ENCODE results near the gene DOCK8. TPM values are rescaled to one million over a fixed set of nuclear protein-coding genes. Genes with fewer than 3 reads are reported as not detected.

DOCK8 gene
- total and polyA plus RNA-seq, 2 of the 4 experiments (the other 2 are of a cell fraction), result not detected

- intact Hi-C loops (cut with micrococcal nuclease) (no loop called here), in situ Hi-C loops (cut with MboI; ENCODE audit: low sequenced_read_pairs) (no loop called here), dilution Hi-C loops (cut with HindIII; ENCODE audit: low sequenced_read_pairs, unreplicated experiment) (no loop called here)
- Histone ChIP-seq H3K4me3 (ENCODE audit: insufficient read depth, low read depth, low read length) (no peak overlapping the region), H3K4me1 (ENCODE audit: control insufficient read depth, insufficient read depth, low read length) (no peaks in the 10 kb centered on the region), H3K4ac (ENCODE audit: low read depth, low read length) (no peak overlapping the region), H3K79me1 (ENCODE audit: low read depth in 1 of 2, low read length in 2 of 2) (no peaks in the 10 kb centered on the region), H3K9ac (ENCODE audit: low read depth, low read length) (no peak overlapping the region), H2AFZ (replicated peaks; ENCODE audit: low read length, poor library complexity) (no peak overlapping the region), H3K36me3 (ENCODE audit: control insufficient read depth, insufficient read depth, low read length) (no peaks in the 10 kb centered on the region), H3K18ac (ENCODE audit: low read depth, low read length) (no peak overlapping the region), H4K8ac (ENCODE audit: low read depth in 2 of 2, low read length in 2 of 2) (no peak overlapping the region), H2BK120ac (ENCODE audit: low read depth, low read length) (no peak overlapping the region), H2BK20ac (ENCODE audit: low read depth, low read length) (no peak overlapping the region), H4K20me1 (ENCODE audit: insufficient read depth, low read length) (no peaks in the 10 kb centered on the region), H4K5ac (ENCODE audit: low read depth, low read length) (no peak overlapping the region), H3K23ac (ENCODE audit: low read depth, low read length) (no peak overlapping the region), H4K91ac (ENCODE audit: insufficient read depth, low read depth, low read length) (no peak overlapping the region), H3K27ac (ENCODE audit: insufficient read depth, low read length) (no peak overlapping the region), H3K56ac (ENCODE audit: extremely low read depth, insufficient read depth, low read length) (no peak overlapping the region), H2AK9ac (replicated peaks; ENCODE audit: low read depth, low read length, poor library complexity) (no peak overlapping the region), H2BK15ac (ENCODE audit: low read depth, low read length) (no peak overlapping the region), H2BK5ac (ENCODE audit: low read depth, low read length, poor library complexity, severe bottlenecking) (no peak overlapping the region), H3K9me3 (ENCODE audit: control insufficient read depth, insufficient read depth, low read length) (no peaks in the 10 kb centered on the region), H3K4me2 (ENCODE audit: low read depth, low read length) (no peak overlapping the region), H3K14ac (replicated peaks; ENCODE audit: low read depth, low read length) (no peak overlapping the region), H3K27me3 (ENCODE audit: control insufficient read depth, insufficient read depth, low read length) (peaks cover 9% of the 10 kb centered on the region), H2AK5ac (ENCODE audit: low read depth, low read length) (no peak overlapping the region), H3K9me1 (ENCODE audit: insufficient read depth, low read length) (no peaks in the 10 kb centered on the region)
- ChIA-PET POLR2A (ENCODE audit: unreplicated experiment) (no interaction called here), CTCF (no interaction called here)
- WGBS, 2 experiments (ENCODE audit: extremely low coverage in 2 of 2, insufficient read length in 1 of 2), result no CpG with 5 or more reads among the region's 8 CpGs
- no peak for DNase-seq
- no peak for TF ChIP-seq CHD1 (IDR thresholded peaks at IDR 0.05; ENCODE audit: low read depth, low read length)
- TF ChIP-seq ELK1 (IDR thresholded peaks at IDR 0.05; ENCODE audit: borderline replicate concordance, low read depth, low read length), result no peak
- no peak for TF ChIP-seq SMC3 (IDR thresholded peaks at IDR 0.05; ENCODE audit: low read depth, low read length)
- TF ChIP-seq RFX5 (IDR thresholded peaks at IDR 0.05; ENCODE audit: low read depth, low read length), result no peak
- TF ChIP-seq MXI1 (IDR thresholded peaks at IDR 0.05; ENCODE audit: borderline replicate concordance, low read depth, low read length), result no peak
- TF ChIP-seq FOS (IDR thresholded peaks at IDR 0.05; ENCODE audit: low read depth, low read length), result no peak
- no peak for TF ChIP-seq POLR2A (IDR thresholded peaks at IDR 0.05; ENCODE audit: low read depth, low read length)
- no peak for TF ChIP-seq BHLHE40 (IDR thresholded peaks at IDR 0.05; ENCODE audit: low read depth, low read length)
- TF ChIP-seq MAZ (IDR thresholded peaks at IDR 0.05; ENCODE audit: borderline replicate concordance, low read depth, low read length), result no peak
- TF ChIP-seq, protein P1, sequence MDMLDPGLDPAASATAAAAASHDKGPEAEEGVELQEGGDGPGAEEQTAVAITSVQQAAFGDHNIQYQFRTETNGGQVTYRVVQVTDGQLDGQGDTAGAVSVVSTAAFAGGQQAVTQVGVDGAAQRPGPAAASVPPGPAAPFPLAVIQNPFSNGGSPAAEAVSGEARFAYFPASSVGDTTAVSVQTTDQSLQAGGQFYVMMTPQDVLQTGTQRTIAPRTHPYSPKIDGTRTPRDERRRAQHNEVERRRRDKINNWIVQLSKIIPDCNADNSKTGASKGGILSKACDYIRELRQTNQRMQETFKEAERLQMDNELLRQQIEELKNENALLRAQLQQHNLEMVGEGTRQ (IDR thresholded peaks at IDR 0.05; ENCODE audit: low read depth, low read length), result no peak
- no peak for TF ChIP-seq RCOR1 (IDR thresholded peaks at IDR 0.05; ENCODE audit: insufficient replicate concordance, low read length)
- TF ChIP-seq CEBPB (IDR thresholded peaks at IDR 0.05; ENCODE audit: low read depth, low read length), result no peak
- no TSS peak for BruUV-seq (replicated peaks)
- ATAC-seq (ENCODE audit: low read depth), result no peak
These were observed 139.8 kb downstream of the DOCK8 start for GRCh38 chr9:354453-354852.
